HG02981 (cell line): ENCODE results near the gene ALG8.

Experiments
- ATAC-seq: cut with Tn5 transposase; IDR thresholded peaks from one replicate; pipeline ENCODE4 v1.9.1; 2021; ENCODE audit warnings: mild to moderate bottlenecking, moderate library complexity; ENCODE audit not compliant: unreplicated experiment

The ALG8 gene

DNA sequence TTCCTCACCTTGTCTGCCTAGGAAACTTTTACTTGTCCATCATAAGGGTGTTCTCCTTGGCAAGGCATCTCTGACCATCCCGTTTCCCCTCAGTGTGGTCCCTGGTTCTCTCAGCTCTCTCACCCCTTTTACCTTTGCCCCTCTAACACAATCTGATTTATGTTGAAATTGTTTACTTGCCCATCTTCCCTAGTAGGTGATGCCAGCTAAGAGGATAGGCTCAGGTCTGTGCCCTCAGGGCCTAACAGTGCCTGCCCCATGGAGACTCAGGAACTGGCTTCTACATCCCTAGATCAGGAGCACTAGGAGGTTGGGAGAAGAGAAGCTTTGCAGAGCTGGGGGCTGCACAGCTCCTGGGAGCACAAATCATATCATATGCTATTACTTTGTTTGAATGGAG lies 21.1 kb upstream of the ALG8 start:
- ATAC-seq = no peak

- no peak for ATAC-seq
These were observed 19.7 kb upstream of the ALG8 start for GRCh38 chr11:78158987-78159652.

- no peak for ATAC-seq
These were observed 16.9 kb upstream of the ALG8 start for GRCh38 chr11:78156127-78156844.

GRCh38 chr11:78151804-78152203 lies 12.4 kb upstream of the ALG8 start:
- no peak for ATAC-seq

- no peak for ATAC-seq
These were observed 11.3 kb upstream of the ALG8 start for GRCh38 chr11:78150754-78151153.

DNA sequence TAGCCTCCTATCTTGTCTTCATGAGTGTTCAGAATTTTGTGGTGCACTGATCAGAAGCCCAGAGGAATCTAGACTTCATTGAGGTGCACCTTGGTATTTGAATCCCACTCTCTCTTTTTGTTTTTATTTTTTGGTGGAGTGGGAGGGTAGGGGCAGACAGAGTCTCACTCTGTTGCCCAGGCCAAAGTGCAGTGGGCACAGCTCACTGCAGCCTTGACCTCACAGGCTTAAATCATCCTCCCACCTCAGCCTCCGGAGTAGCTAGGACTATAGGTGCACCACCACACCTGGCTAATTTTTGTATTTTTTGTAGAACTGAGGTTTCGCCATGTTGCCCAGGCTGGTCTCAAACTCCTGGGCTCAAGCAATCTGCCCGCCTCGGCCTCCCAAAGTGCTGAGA lies 10.9 kb upstream of the ALG8 start:
- no peak for ATAC-seq

- no peak for ATAC-seq
These were observed 10.2 kb upstream of the ALG8 start for GRCh38 chr11:78149646-78150045.

- ATAC-seq = no peak
These were observed 8.4 kb upstream of the ALG8 start for GRCh38 chr11:78147807-78148206.

DNA sequence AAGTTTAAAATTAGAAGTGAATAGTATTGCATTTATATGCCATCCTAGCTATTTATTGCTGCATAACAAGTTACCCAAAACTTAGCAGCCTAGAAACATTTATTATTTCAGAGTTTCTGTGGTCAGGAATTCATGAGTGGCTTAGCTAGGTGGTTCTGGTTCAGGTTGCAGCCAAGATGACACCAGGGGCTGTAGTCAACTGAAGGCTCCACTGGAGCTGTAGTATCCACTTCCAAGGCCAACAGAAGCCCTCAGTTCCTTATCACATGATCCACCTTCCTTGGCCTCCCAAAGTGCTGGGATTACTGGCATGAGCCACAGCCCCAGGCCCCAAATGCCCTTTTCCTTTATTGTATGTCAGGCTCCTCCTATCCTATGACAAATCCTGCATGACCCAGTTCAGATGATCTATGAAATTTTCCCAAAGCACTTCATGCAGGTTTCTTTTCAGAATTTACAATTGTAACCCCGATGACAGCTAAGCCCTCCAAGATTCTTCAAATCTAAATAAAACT lies 6.1 kb upstream of the ALG8 start:
- ATAC-seq = no peak

DNA sequence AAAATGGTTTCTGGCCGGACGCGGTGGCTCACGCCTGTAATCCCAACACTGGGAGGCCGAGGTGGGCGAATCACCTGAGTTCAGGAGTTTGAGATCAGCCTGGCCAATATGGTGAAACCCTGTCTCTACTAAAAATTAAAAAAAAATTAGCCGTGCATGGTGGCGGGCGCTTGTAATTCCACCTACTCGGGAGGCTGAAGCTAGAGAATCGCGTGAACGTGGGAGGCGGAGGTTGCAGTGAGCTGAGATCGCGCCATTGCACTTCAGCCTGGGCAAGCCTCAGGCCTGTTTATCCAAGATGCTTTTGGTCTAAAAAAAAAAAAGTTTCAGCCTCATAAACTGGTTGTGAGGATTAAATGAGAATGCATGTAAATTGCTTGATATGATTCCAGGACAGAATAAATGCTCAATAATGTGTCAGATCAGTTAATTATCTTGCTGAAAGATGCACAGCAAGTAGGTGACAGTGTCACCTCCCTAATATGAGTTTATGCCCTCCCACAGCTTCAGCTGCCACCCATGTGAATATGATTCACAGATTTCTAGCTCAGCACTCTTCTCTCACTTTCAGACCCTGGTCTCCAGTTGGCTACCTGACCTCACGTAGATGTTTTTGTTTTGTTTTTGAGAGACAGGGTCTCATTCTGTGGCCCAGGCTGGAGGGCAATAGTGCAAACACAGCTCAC lies 1.1 kb upstream of the ALG8 start:
- no peak for ATAC-seq

- peak; percentile 19 for ATAC-seq
These were observed 568 bp downstream of the ALG8 start for GRCh38 chr11:78138694-78139421.

DNA sequence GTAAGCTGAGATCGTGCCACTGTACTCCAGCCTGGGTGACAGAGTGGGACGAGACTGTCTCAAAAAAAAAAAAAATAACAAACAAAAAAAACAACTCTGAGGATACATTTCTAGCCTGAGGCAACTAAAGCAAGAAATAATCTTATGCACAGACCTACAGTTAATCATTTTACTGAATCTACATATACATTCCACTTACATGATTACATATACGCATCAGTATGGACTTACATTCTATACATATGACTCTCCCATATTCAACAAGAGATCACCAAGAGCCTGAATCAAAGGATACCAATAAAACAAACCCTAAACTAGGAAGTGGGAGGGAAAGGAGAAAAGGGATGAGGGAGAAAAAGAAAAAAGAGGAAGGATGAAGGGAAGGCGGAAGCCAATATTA lies 1.1 kb downstream of the ALG8 start:
- no peak for ATAC-seq

DNA sequence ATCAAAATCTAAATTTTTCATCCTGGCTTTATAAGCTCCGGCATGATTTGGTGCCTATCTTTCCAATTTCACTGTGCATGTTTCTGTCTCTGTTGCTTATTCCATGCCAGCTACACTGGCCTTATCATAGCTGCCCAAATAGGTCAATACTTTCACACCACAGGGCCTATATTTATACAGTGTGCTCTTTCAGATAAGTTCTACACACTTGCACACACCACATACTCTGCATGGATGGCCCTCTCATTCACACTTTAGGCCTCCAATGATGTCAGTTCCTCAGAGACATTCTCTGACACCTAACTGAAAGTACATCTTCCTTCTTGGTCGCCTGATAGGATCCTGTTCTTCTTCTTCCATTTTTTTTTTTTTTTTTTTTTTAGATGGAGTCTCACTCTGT lies 7.0 kb downstream of the ALG8 start:
- no peak for ATAC-seq

DNA sequence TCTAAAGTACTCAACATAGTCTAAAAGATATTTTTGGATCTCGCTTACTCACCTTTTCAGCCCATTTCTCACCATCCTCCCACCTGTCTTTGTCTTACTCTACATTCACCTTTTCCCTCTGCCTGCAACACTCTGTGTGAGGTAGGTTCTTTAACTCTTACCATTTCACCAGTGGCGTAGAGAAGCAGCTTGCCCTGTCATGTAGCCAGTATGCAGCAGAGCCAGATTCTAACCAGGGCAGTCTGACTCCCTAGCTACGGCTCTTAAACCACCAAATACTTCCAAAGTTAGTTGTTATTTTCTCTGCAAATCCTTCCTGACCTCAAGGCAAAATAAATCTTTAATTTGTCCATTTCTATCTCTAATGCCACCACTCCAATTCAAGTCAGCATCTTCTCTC lies 7.5 kb downstream of the ALG8 start:
- no peak for ATAC-seq

- ATAC-seq = no peak
These were observed 12.0 kb downstream of the ALG8 start for GRCh38 chr11:78127403-78127802.

- no peak for ATAC-seq
These were observed 26.7 kb downstream of the ALG8 start for GRCh38 chr11:78112582-78113275.

- no peak for ATAC-seq
These were observed 28.1 kb downstream of the ALG8 start for GRCh38 chr11:78111298-78111697.

DNA sequence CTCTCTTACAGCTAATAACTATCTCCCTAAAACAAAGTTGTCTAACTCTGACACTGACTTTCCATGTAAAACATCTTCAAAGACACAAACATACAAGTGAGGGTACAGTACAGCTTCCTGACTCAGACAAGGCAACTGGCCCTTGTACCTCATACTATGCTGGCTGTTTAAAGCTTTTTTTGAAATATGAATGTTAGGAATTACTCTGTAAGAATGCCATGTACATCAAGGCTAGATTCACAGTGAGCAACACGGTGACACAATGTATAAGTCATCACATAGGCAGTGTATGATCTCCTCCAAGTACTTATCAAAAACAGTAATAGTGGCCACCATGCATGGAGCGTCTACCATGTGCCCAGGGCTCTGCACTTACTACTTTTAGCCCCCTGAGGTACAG lies 28.6 kb downstream of the ALG8 start:
- no peak for ATAC-seq

DNA sequence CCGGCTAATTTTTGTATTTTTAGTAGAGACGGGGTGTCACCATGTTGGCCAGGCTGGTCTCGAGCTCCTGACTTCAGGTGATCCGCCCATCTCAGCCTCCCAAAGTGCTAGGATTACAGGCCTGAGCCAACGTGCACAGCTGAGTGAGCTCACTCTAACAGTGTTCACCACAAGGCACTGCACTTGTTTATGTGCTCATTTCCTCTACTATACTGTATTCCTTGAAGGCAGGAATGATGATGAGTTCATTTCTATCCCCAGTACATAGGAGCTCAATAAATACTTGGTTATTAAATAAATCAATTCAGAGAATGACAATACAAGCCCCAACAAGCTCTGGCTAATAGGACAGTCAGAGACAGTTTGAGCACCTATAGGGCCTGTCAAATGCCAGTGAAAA lies 29.1 kb downstream of the ALG8 start:
- no peak for ATAC-seq

DNA sequence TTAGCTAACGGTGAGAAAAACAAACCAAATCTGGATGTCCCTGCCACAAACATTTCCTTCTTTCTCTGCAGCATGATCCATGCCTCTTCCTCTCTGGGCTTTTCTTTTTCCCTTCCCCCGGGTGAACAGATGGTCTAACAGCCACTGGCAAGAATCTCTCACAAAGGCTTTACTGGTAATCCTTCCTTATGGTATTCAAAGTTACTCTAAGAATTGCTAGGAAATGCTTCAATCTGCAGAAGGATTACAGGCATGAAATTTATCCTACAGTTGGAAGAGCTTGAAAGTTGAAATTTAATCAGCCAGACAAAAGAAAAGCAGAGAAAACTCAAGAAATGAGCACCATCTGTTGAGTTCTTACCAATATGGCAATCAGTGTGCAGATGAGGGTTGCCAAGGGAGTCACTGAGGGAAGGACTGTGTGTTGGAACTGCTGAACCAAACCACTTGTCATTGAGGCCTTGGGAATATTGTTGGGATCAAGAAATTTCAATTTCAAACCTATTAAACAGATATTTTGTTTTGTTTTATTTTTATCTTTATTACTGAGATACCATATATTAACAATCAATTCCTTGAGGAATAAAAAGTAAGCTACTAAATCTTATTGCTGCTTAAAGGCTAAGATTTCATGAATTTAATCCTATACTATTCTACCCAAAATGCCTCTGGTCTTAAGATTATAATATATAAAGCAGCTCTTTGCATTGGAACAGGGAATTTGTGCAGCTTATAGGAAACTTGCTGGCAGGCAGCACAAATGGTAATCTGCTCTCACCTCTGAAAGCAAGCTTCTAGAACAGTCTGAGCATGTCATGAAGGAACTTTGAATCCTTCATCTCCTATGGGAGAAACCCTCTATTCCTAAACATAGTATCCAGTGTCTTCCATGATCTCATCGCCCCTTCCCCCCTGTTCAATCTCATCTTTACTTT lies 30.1 kb downstream of the ALG8 start:
- ATAC-seq = no peak
